ENCODE results near the gene GALR2. TPM values are rescaled to one million over a fixed set of nuclear protein-coding genes. Genes with fewer than 3 reads are reported as not detected.
"Not testable (repeated sequence)": the region's sequence is repeated elsewhere in the genome, so short reads cannot be mapped to it uniquely, and the experiment has no call there.

The GALR2 gene
- total and polyA plus RNA-seq, 9 of the 15 experiments (the other 6 are each of a cell fraction or from before 2014, with no cell fraction given): 0.34 TPM; not detected in 8

- H3K4me1 ChIP-seq (replicated peaks in 1 of 2; ENCODE audit: control insufficient read depth in 2 of 2, insufficient read depth in 2 of 2, low read length in 2 of 2); intact Hi-C loops (cut with micrococcal nuclease); in situ Hi-C loops (cut with MboI); H3K9ac ChIP-seq (ENCODE audit: insufficient read depth in 1 of 2, low read depth in 2 of 2, low read length in 2 of 2); BruUV-seq (replicated peaks); H3K27me3 ChIP-seq (ENCODE audit: control insufficient read depth in 2 of 2, insufficient read depth in 2 of 2, low read length in 2 of 2); H3K9me3 ChIP-seq (replicated peaks; ENCODE audit: control insufficient read depth, insufficient read depth, low read depth, low read length); H3K79me2 ChIP-seq (ENCODE audit: control insufficient read depth, insufficient read depth, low read length); H3K4me3 ChIP-seq; H3K9me1 ChIP-seq (ENCODE audit: control insufficient read depth, insufficient read depth, low read length); DNase-seq (ENCODE audit: extremely low read depth in 1 of 4, low spot score in 3 of 4); H3K27ac ChIP-seq (ENCODE audit: extremely low read depth, low read depth, low read length); ATAC-seq; H2AFZ ChIP-seq (ENCODE audit: low read depth, low read length); H3K4me2 ChIP-seq (ENCODE audit: insufficient read depth, low read length); FAIRE-seq; H4K20me1 ChIP-seq (replicated peaks; ENCODE audit: control insufficient read depth, insufficient read depth, low read length); CTCF ChIA-PET (ENCODE audit: low intra/inter-chr PET ratio): not testable (repeated sequence)
- WGBS (ENCODE audit: insufficient coverage, low coverage, missing lambda C conversion rate): 94% methylated on average over 6 of the region's 6 CpGs
- TF ChIP-seq ZNF121 (CRISPR knock-in tag; conservative IDR thresholded peaks at IDR 0.05): peak; percentile 70
- POLR2A ChIA-PET: interaction anchor here (0.6 to 5.0 kb wide), 4 partner anchors 11 to 202 kb away, joined by 3 to 33 read pairs (median 8); partner anchors contain the start of gene SRP68
- peaks cover 82% of the 10 kb centered on the region for H3K36me3 ChIP-seq (ENCODE audit: control insufficient read depth, insufficient read depth, low read length)
Observed at GRCh38 chr17:76058264-76058663, 16.3 kb upstream of the GALR2 start.

- FAIRE-seq (no peak), ATAC-seq (no peak), DNase-seq (ENCODE audit: extremely low read depth in 1 of 4, low spot score in 3 of 4) (no peak)
- no peaks in the 10 kb centered on the region for H4K20me1 ChIP-seq (replicated peaks; ENCODE audit: control insufficient read depth, insufficient read depth, low read length)
- no peaks in the 10 kb centered on the region for H3K4me1 ChIP-seq (replicated peaks in 1 of 2; ENCODE audit: control insufficient read depth in 2 of 2, insufficient read depth in 2 of 2, low read length in 2 of 2)
- no peak overlapping the region for H3K4me2 ChIP-seq (ENCODE audit: insufficient read depth, low read length)
- WGBS (ENCODE audit: insufficient coverage, low coverage, missing lambda C conversion rate): 93% methylated on average over 15 of the region's 15 CpGs
- POLR2A ChIA-PET: interaction anchor here (0.7 to 2.9 kb wide), 3 partner anchors 8 to 375 kb away, joined by 5 to 14 read pairs (median 7); partner anchors contain the start of gene SRP68
- in situ Hi-C loops (cut with MboI) (no loop called here), intact Hi-C loops (cut with micrococcal nuclease) (no loop called here)
- no peak overlapping the region for H2AFZ ChIP-seq (ENCODE audit: low read depth, low read length)
- no TSS peak for BruUV-seq (replicated peaks)
- no peaks in the 10 kb centered on the region for H3K9me3 ChIP-seq (replicated peaks; ENCODE audit: control insufficient read depth, insufficient read depth, low read depth, low read length)
- peaks cover 90% of the 10 kb centered on the region for H3K36me3 ChIP-seq (ENCODE audit: control insufficient read depth, insufficient read depth, low read length)
- CTCF ChIA-PET (ENCODE audit: low intra/inter-chr PET ratio): no interaction called here
- no peak overlapping the region for H3K27ac ChIP-seq (ENCODE audit: extremely low read depth, low read depth, low read length)
- TF ChIP-seq NONO (IDR thresholded peaks at IDR 0.05; ENCODE audit: low read depth in 2 of 2, low read length in 1 of 2) (no peak), KAT7 (CRISPR knock-in tag; IDR thresholded peaks at IDR 0.05; ENCODE audit: borderline replicate concordance) (no peak), SIN3B (IDR thresholded peaks at IDR 0.05; ENCODE audit: low read depth) (no peak), KLF16 (IDR thresholded peaks at IDR 0.05) (no peak), ZBTB26 (CRISPR knock-in tag; IDR thresholded peaks at IDR 0.05) (no peak), ZNF133 (CRISPR knock-in tag; IDR thresholded peaks at IDR 0.05) (no peak)
- TF ChIP-seq, protein P1, sequence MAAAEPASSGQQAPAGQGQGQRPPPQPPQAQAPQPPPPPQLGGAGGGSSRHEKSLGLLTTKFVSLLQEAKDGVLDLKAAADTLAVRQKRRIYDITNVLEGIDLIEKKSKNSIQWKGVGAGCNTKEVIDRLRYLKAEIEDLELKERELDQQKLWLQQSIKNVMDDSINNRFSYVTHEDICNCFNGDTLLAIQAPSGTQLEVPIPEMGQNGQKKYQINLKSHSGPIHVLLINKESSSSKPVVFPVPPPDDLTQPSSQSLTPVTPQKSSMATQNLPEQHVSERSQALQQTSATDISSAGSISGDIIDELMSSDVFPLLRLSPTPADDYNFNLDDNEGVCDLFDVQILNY (CRISPR knock-in tag; IDR thresholded peaks at IDR 0.05): no peak
- H3K4me3 ChIP-seq: no peak overlapping the region
- H3K79me2 ChIP-seq (ENCODE audit: control insufficient read depth, insufficient read depth, low read length): peaks cover 8% of the 10 kb centered on the region
- H3K9me1 ChIP-seq (ENCODE audit: control insufficient read depth, insufficient read depth, low read length): peaks cover 5% of the 10 kb centered on the region
- no peaks in the 10 kb centered on the region for H3K27me3 ChIP-seq (ENCODE audit: control insufficient read depth in 2 of 2, insufficient read depth in 2 of 2, low read length in 2 of 2)
- H3K9ac ChIP-seq (ENCODE audit: insufficient read depth in 1 of 2, low read depth in 2 of 2, low read length in 2 of 2): no peak overlapping the region
Observed at GRCh38 chr17:76063875-76064546, 10.6 kb upstream of the GALR2 start.

Data from K562 (cell line).